HEK293T (cell line): ENCODE data around the gene TBC1D8.

Source experiments
- CTCF ChIA-PET: fragments of 350-600 bp; formaldehyde crosslinking; extraction: SDS; loops from one replicate; lab custom pipeline; 2021; ENCODE audit warnings: antibody characterized with exemption, inconsistent platforms; lab: Yijun Ruan, JAX
- POLR2A ChIA-PET: fragments of 350-600 bp; formaldehyde crosslinking; extraction: SDS; loops from one replicate; lab custom pipeline; 2020; ENCODE audit warnings: antibody characterized with exemption, inconsistent platforms; lab: Yijun Ruan, JAX
- DNase-seq: peaks from one replicate; pipeline ENCODE4 v3.0.0; 2012; ENCODE audit warnings: mixed read lengths; ENCODE audit errors: extremely low spot score
- ARNT ChIP-seq: fragments of 450-650 bp; IDR thresholded peaks from 2 replicates; pipeline ENCODE4 v1.6.1; 2017; ENCODE audit warnings: mild to moderate bottlenecking
- BHLHE40 ChIP-seq: fragments of 450-650 bp; IDR thresholded peaks from 2 replicates; pipeline ENCODE4 v1.6.1; 2016; ENCODE audit warnings: mild to moderate bottlenecking, moderate library complexity, borderline replicate concordance
- CTBP1 ChIP-seq: fragments of 450-650 bp; IDR thresholded peaks from 2 replicates; pipeline ENCODE4 v1.6.1; 2016; ENCODE audit warnings: borderline replicate concordance
- ELF4 ChIP-seq: fragments of 450-650 bp; IDR thresholded peaks from 2 replicates; pipeline ENCODE4 v1.6.1; 2017; ENCODE audit warnings: antibody characterized with exemption
- FOXA1 ChIP-seq: fragments of 450-650 bp; IDR thresholded peaks from 2 replicates; pipeline ENCODE4 v1.6.1; 2016; ENCODE audit warnings: mild to moderate bottlenecking
- FOXK2 ChIP-seq: fragments of 450-650 bp; IDR thresholded peaks from 2 replicates; pipeline ENCODE4 v1.6.1; 2016; ENCODE audit warnings: mild to moderate bottlenecking
- FOXM1 ChIP-seq: fragments of 450-650 bp; IDR thresholded peaks from 2 replicates; pipeline ENCODE4 v1.6.1; 2017; ENCODE audit warnings: mild to moderate bottlenecking, borderline replicate concordance
- HDGF ChIP-seq: fragments of 450-650 bp; IDR thresholded peaks from 2 replicates; pipeline ENCODE4 v1.6.1; 2017; ENCODE audit warnings: antibody characterized with exemption, borderline replicate concordance
- L3MBTL2 ChIP-seq: fragments of 450-650 bp; conservative IDR thresholded peaks from 2 replicates; pipeline ENCODE4 v1.6.1; 2016; ENCODE audit warnings: mild to moderate bottlenecking
- LEF1 ChIP-seq: fragments of 450-650 bp; IDR thresholded peaks from 2 replicates; pipeline ENCODE4 v1.6.1; 2017; ENCODE audit warnings: mild to moderate bottlenecking, borderline replicate concordance
- NFRKB ChIP-seq: fragments of 450-650 bp; IDR thresholded peaks from 2 replicates; pipeline ENCODE4 v1.6.1; 2016; ENCODE audit warnings: mild to moderate bottlenecking, moderate library complexity
- SP1 ChIP-seq: fragments of 450-650 bp; IDR thresholded peaks from 2 replicates; pipeline ENCODE4 v1.6.1; 2017
- SUZ12 ChIP-seq: fragments of 450-650 bp; IDR thresholded peaks from 2 replicates; pipeline ENCODE4 v1.6.1; 2016; ENCODE audit warnings: mild to moderate bottlenecking
- TARDBP ChIP-seq: fragments of 450-650 bp; IDR thresholded peaks from 2 replicates; pipeline ENCODE4 v1.6.1; 2016
- ZNF384 ChIP-seq: fragments of 450-650 bp; IDR thresholded peaks from 2 replicates; pipeline ENCODE4 v1.6.1; 2016
- TF ChIP-seq, protein P1 (sequence below): fragments of 450-650 bp; IDR thresholded peaks from 2 replicates; pipeline ENCODE4 v1.6.1; 2016

The TBC1D8 gene

DNA sequence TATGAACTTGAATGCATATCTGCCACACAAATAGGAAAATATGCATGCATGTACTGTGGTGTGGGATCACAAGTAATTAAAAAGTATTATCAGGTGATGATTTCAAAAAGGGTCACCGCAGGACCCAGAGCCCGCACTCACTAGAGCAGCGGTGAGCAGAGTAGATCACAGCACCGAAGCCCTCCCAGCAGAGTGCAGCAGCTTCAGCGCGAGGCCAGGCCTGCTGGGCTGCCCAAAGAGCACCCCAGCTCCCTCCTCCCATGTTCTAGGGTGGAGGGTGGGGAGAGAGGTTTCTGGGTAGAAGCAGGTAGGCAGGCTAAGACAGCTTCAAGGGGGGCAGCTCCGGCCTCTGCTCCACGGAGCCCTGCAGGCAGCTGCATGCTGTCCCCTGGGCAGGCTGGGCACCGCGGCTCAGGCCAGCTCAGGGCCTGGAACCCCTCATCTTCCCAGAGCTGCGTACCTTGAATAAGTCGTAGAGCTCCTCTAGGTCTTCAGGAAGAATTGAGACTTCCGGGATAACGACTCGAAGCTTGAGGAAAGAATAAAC lies 124.2 kb downstream of the TBC1D8 start:
- CTCF ChIA-PET, result no interaction called here
- POLR2A ChIA-PET, result interaction anchor here (1.1 to 1.7 kb wide), 3 partner anchors 9 to 123 kb away, joined by 3 to 5 read pairs (median 3); no protein-coding TSS in a partner anchor
- no peak for TF ChIP-seq ELF4
- no peak for TF ChIP-seq TARDBP
- no peak for TF ChIP-seq FOXA1
- TF ChIP-seq HDGF, result no peak
- no peak for TF ChIP-seq CTBP1
- TF ChIP-seq, protein P1, sequence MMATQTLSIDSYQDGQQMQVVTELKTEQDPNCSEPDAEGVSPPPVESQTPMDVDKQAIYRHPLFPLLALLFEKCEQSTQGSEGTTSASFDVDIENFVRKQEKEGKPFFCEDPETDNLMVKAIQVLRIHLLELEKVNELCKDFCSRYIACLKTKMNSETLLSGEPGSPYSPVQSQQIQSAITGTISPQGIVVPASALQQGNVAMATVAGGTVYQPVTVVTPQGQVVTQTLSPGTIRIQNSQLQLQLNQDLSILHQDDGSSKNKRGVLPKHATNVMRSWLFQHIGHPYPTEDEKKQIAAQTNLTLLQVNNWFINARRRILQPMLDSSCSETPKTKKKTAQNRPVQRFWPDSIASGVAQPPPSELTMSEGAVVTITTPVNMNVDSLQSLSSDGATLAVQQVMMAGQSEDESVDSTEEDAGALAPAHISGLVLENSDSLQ, result no peak
- no peak for TF ChIP-seq ARNT
- no peak for DNase-seq

DNA sequence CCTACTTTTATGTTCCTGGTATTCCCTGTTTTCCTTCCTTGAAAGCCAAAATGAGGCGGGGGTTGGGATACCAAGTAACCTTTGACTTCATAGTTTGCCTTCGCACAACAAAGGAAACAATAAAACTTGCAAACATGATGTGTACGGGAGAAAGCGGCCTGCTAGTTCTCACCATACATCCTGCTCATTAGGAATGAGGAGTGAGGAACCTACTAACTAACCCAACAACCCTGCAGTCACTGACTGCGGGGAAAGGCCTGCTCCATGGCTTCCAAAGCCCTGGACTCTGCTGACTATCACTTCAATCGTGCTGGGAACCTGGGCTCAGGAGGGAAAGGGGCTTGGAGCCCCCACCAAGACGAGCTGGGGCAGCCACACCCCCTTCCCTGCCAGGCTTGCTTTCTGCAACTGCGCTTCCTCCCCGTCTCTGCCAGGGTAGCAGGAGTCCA lies 124.9 kb downstream of the TBC1D8 start:
- DNase-seq, result no peak
- no peak for TF ChIP-seq ARNT
- no peak for TF ChIP-seq ELF4
- TF ChIP-seq LEF1, result no peak
- TF ChIP-seq HDGF, result no peak
- TF ChIP-seq FOXA1, result no peak
- TF ChIP-seq TARDBP, result no peak
- ChIA-PET CTCF (no interaction called here), POLR2A (interaction anchor here (1.1 to 1.5 kb wide), 2 partner anchors 9 to 23 kb away, joined by 3 read pairs; no protein-coding TSS in a partner anchor)

DNA sequence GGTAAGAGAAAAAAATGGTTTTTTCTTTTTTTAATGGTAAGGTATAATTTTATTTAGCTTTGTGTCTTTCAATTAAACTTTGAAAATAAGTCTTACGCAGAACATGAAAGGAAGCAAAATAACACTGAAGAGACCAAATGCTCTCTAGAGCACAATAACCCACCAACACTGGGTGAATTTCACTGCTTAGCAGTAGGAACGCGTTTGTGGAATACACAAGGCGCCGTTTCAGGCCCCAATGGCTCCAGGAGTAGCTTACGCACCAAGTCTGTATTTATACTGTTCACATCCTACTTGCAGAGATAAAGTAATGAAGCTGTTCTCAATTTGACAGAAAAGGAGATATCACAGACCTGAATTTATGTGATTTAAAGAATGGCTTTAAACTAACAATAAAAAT lies 125.6 kb downstream of the TBC1D8 start:
- DNase-seq, result no peak
- no peak for TF ChIP-seq HDGF
- TF ChIP-seq NFRKB, result no peak
- TF ChIP-seq ARNT, result no peak
- TF ChIP-seq L3MBTL2, result no peak
- no peak for TF ChIP-seq FOXA1
- TF ChIP-seq FOXK2, result no peak
- TF ChIP-seq SP1, result no peak
- no peak for TF ChIP-seq TARDBP
- TF ChIP-seq, protein P1, result no peak
- TF ChIP-seq BHLHE40, result no peak
- TF ChIP-seq CTBP1, result no peak
- TF ChIP-seq ELF4, result no peak
- TF ChIP-seq SUZ12, result no peak
- no peak for TF ChIP-seq ZNF384
- TF ChIP-seq FOXM1, result no peak
- POLR2A ChIA-PET, result interaction anchor here (1.0 kb wide), 1 partner anchor 126 kb away, joined by 5 read pairs; the partner anchor contains the start of gene TBC1D8
- CTCF ChIA-PET, result no interaction called here

DNA sequence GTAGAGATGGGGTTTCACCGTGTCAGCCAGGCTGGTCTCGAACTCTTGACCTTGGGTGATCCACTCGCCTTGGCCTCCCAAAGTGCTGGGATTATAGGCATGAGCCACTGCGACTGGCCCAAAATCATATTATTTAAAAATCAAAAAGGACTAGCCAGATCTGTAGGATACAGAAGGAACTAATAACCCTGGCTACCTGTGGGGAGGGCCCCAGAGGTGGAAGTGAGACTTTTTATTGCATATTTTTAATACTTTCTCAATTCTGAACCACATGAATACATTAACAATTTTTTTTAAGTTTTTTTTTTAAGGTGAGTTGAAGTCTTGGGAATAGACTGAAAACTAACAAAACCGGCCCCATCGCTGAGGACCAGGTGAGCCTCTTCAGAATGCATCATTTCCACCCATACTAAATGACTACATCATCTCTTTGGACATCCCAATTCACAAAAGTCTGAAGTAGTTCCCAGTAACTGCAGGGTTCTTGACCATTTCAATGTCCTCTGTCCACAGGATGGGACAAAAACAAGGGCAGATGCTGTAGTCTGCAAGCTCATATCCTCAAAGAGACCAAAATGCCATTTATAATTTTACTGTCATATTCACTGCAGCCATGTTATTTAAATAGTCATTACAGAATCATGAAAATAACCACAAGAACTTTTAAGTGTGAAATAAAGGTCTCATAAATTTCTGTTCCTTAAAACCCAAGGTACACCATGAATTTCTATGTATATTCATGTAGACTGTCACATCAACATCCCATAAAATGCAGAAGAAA lies 127.7 kb downstream of the TBC1D8 start:
- ChIA-PET CTCF (no interaction called here), POLR2A (interaction anchor here (1.7 kb wide), 1 partner anchor 15 kb away, joined by 3 read pairs; no protein-coding TSS in a partner anchor)
- no peak for DNase-seq
- TF ChIP-seq ZNF384 (no peak), SUZ12 (no peak), FOXM1 (no peak), LEF1 (no peak), HDGF (no peak), NFRKB (no peak), TARDBP (no peak), FOXA1 (no peak), CTBP1 (no peak), ELF4 (no peak), FOXK2 (no peak), ARNT (no peak), BHLHE40 (no peak)
- TF ChIP-seq, protein P1, result no peak

DNA sequence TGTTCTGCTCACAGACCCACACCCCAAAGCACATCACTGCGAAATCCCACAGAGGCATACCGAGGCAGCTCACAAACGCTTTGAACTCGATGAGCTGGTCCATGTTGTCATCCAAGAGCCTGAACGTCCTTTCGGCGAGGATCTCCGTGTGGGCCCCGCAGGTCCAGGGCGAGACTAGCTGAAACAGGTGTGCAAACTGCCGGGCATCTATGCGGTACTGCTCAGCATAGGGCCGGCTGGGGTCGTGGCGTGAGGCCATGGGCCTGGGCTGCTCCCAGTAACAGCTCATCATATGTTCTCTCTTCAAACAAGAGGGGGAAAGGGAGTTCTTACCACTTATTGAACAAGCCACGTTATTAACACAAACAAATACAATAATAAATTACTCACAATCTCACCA lies 129.0 kb downstream of the TBC1D8 start:
- no peak for DNase-seq
- no peak for TF ChIP-seq FOXK2
- TF ChIP-seq LEF1, result no peak
- TF ChIP-seq SUZ12, result no peak
- TF ChIP-seq SP1, result no peak
- TF ChIP-seq ARNT, result no peak
- TF ChIP-seq HDGF, result no peak
- no peak for TF ChIP-seq ZNF384
- TF ChIP-seq L3MBTL2, result no peak
- TF ChIP-seq TARDBP, result no peak
- no peak for TF ChIP-seq FOXM1
- TF ChIP-seq CTBP1, result no peak
- ChIA-PET CTCF (interaction anchor here (0.5 to 1.3 kb wide), 3 partner anchors 9 to 170 kb away, joined by 3 to 5 read pairs (median 4); no protein-coding TSS in a partner anchor), POLR2A (interaction anchor here (0.6 to 1.7 kb wide), 2 partner anchors 14 to 77 kb away, joined by 3 read pairs; no protein-coding TSS in a partner anchor)

DNA sequence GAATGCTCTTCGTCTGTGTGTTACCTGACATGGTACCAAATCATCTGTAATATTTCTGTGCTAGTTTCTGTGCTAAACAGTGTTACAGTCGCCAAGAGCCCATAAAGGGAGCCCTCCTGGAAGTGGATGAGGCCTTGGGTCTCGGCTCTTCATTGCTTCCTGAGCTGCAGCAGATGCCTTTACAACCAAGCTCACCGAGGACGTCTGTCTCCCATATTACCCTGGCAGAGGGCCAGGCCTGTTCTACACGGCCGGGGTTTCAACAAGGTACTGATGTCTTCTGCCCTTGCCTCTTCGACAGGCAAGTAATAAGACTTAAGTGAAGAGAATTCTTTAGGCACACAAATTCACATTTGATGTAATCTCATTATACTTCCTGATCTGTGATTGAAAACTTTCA lies 132.2 kb downstream of the TBC1D8 start:
- ChIA-PET CTCF (no interaction called here), POLR2A (interaction anchor here (1.5 kb wide), 1 partner anchor 17 kb away, joined by 3 read pairs; no protein-coding TSS in a partner anchor)
- DNase-seq, result no peak
- no peak for TF ChIP-seq FOXM1
- TF ChIP-seq FOXK2, result no peak
- TF ChIP-seq NFRKB, result no peak
